HG03565 (cell line): Measurements from ENCODE around the gene SWT1.
"Not testable (repeated sequence)": the region's sequence is repeated elsewhere in the genome, so short reads cannot be mapped to it uniquely, and the experiment has no call there.

ENCODE experiments used
- ATAC-seq: cut with Tn5 transposase; IDR thresholded peaks from one replicate; pipeline ENCODE4 v1.9.1; 2021; ENCODE audit warnings: mild to moderate bottlenecking, moderate library complexity; ENCODE audit not compliant: unreplicated experiment

Gene SWT1

GRCh38 chr1:185317034-185317885, 160.3 kb downstream of the SWT1 start, which contains the start of gene IVNS1ABP:
Gene IVNS1ABP (minus strand): TSS chr1:185317243. CDS start chr1:185309493, 7,750 bp downstream.
- peak; percentile 70 for ATAC-seq

- peak; percentile 32 for ATAC-seq
Measured at GRCh38 chr1:185317886-185318310, 160.9 kb downstream of the SWT1 start.

- ATAC-seq = no peak
Measured at GRCh38 chr1:185318431-185319138, 161.6 kb downstream of the SWT1 start.

- ATAC-seq = no peak
Measured at GRCh38 chr1:185319139-185319475, 162.1 kb downstream of the SWT1 start.

- ATAC-seq = not testable (repeated sequence)
Measured at GRCh38 chr1:185321104-185321503, 164.1 kb downstream of the SWT1 start.

GRCh38 chr1:185321653-185322221, 164.8 kb downstream of the SWT1 start:
- not testable (repeated sequence) for ATAC-seq

GRCh38 chr1:185322636-185323035, 165.7 kb downstream of the SWT1 start:
- no peak for ATAC-seq

GRCh38 chr1:185324118-185324517, 167.2 kb downstream of the SWT1 start:
- no peak for ATAC-seq

- no peak for ATAC-seq
Measured at GRCh38 chr1:185325413-185325812, 168.4 kb downstream of the SWT1 start.

- no peak for ATAC-seq
Measured at GRCh38 chr1:185328255-185328654, 171.3 kb downstream of the SWT1 start.

GRCh38 chr1:185334182-185334581, 177.2 kb downstream of the SWT1 start:
- no peak for ATAC-seq

- no peak for ATAC-seq
Measured at GRCh38 chr1:185337246-185337645, 180.3 kb downstream of the SWT1 start.

GRCh38 chr1:185338719-185339622, 182.0 kb downstream of the SWT1 start:
- ATAC-seq = peak; percentile 98

- no peak for ATAC-seq
Measured at GRCh38 chr1:185341196-185341781, 184.3 kb downstream of the SWT1 start.
